ENCODE results near the gene NAP1L3.

Gene NAP1L3

GRCh38 chrX:93649381-93649780 is 24.0 kb downstream of the NAP1L3 start:
- ChIA-PET CTCF (no interaction called here), POLR2A (ENCODE audit: low non-redundant PET) (no interaction called here)
- no peak for DNase-seq (ENCODE audit: low spot score)
- no peak for TF ChIP-seq CTCF (conservative IDR thresholded peaks at IDR 0.05; ENCODE audit: low read depth)
- no peak overlapping the region for H3K27ac ChIP-seq

GRCh38 chrX:93637591-93637990 is 35.8 kb downstream of the NAP1L3 start:
- no peak for DNase-seq (ENCODE audit: low spot score)
- POLR2A ChIA-PET (ENCODE audit: low non-redundant PET): no interaction called here
- no peak for TF ChIP-seq CTCF (conservative IDR thresholded peaks at IDR 0.05; ENCODE audit: low read depth)
- CTCF ChIA-PET: interaction anchor here (0.6 kb wide), 1 partner anchor 101 kb away, joined by 6 read pairs; no protein-coding TSS in a partner anchor
- H3K27ac ChIP-seq: no peak overlapping the region

Measured in RWPE1 (cell line).